GM18498 (cell line): ENCODE measurements around the gene RPS6KC1.
"Not testable (repeated sequence)": the region's sequence is repeated elsewhere in the genome, so short reads cannot be mapped to it uniquely, and the experiment has no call there.

Experiments used
- ATAC-seq: cut with Tn5 transposase; IDR thresholded peaks from one replicate; pipeline ENCODE4 v1.9.1; 2021; ENCODE audit warnings: mild to moderate bottlenecking, moderate library complexity; ENCODE audit not compliant: unreplicated experiment

The RPS6KC1 gene

DNA sequence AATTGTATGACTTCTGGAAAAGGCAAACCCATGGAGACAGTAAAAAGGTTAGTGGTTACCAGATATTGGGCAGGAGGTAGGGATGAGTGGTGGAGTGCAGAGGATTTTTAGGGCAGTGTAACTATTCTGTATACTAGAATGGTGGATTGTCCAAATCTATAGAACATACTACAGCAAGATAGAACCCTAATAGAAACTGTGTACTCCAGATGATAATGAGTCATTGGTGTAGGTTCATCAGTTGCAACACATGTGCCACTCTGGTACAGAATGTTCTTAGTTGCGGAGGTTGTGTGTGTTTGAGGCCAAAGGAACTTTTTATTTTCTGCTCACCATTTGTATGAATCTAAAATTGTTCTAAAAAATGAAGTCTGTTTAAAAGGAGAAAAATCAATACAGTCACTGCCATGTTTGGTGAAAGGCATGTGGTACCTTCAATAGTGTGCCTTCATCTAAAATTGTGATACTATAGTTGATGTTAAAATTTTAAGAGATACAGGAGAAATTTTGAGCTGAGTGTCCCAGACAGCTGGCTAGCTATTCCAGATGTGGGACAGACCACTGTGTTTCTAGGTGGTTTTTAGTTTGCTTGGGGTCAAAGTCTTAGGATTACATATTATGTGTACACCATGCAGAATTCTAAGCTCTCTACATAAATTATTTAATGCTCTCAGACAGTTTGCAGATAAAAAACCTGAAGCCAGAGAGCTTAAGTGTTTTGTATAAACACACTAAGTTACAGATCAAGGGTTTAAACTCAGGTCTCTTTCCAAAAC, 150.5 kb downstream of the RPS6KC1 start:
- ATAC-seq = no peak

DNA sequence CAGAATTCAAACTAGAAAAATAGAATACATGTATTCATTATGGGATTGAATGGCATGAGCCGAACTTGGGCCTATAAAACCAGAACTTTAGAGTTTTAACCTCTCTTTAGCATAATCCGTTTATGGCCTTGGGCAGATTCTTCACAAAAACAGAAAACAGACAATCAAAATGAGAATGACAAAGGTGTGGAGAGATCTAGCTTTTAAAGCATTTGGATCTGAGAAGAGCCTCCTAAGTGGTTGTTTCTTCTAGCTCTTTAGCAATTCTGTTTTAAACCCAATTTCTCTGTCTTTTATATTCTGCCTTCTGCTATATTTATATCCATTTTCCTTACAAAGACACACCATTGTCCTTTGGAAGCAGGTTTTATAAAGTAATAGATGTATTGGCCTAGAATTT, 160.2 kb downstream of the RPS6KC1 start:
- no peak for ATAC-seq

DNA sequence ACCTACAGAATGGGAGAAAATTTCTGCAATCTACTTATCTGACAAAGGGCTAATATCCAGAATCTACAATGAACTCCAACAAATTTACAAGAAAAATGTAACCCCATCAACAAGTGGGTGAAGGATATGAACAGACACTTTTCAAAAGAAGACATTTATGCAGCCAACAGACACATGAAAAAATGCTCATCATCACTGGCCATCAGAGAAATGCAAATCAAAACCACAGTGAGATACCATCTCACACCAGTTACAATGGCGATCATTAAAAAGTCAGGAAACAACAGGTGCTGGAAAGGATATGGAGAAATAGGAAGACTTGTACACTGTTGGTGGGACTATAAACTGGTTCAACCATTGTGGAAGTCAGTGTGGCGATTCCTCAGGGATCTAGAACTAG, 168.0 kb downstream of the RPS6KC1 start:
- not testable (repeated sequence) for ATAC-seq

DNA sequence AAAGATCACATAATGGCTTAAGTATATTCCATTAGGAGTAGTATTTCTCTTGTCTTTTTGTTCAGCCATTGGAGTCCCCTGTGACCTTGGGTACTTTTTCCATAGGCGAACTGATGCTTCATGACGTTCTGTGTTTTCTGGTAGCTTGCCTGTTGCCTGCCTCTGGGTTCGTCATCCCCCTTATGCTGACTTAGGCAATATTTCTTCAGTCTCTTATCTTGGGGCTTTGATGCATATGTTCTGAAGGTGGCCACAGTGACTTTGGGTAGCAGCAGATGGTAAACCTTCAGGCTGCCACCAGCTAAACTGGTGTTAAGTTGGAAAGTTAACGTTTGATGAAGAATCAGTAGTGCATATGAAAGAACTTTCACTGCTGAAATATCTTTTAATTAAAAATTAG, 170.2 kb downstream of the RPS6KC1 start:
- no peak for ATAC-seq

DNA sequence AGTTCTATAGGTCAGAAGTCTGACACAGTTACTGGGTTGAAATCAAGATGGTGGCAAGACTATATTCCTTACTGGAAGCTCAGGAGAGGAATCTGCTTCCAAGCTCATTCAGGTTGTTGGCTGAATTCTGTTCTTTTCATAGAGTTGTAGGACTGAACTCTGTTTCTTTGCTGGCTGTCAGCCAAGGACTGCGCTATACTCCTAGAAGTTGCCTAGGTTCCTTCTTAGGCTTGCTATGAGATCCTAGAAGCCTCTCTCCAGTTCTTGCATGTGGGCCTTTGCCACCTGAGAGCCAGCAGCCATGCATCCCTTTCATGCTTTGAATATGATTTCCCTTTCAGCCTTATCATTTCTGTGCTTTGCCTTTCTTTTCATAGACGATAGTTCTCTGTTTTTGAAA, 176.4 kb downstream of the RPS6KC1 start:
- no peak for ATAC-seq

DNA sequence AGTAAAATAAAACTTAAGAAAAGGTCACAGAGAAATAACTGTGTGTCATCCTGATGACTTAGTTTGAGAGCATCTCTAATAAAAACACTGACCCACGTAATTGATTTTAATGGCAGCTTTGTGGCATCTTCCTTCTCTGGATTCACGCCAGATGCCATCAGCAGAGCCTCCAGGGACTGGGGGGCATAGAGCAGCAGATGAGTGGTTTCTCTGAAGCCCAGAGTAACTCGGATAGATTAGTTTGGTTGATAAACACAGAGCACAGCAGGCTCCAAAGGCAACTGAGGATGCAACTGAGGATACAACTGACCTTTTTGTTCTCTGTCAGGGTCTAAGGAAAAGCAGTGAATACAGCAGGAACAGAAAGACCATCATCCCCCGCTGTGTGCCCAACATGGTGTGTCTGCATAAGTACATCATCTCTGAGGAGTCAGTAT, 180.8 kb downstream of the RPS6KC1 start:
- no peak for ATAC-seq

DNA sequence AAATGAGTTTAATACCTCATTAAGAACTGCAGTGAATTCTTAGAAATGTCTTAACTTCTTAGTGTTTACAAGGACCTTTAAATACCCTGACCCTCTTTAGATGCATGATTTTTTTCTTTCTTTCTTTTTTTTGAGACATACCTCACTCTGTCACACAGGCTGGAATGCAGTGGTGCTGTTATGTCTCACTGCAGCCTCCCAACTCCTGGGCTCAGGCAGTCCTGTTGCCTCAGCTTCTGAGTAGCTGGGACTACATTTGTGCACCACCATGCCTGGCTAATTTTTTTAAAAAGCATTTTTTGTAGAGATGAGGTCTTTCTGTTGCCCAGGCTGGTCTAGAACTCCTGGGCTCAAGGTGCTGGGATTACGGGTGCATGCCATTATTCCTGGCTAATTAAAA, 191.8 kb downstream of the RPS6KC1 start:
- no peak for ATAC-seq

DNA sequence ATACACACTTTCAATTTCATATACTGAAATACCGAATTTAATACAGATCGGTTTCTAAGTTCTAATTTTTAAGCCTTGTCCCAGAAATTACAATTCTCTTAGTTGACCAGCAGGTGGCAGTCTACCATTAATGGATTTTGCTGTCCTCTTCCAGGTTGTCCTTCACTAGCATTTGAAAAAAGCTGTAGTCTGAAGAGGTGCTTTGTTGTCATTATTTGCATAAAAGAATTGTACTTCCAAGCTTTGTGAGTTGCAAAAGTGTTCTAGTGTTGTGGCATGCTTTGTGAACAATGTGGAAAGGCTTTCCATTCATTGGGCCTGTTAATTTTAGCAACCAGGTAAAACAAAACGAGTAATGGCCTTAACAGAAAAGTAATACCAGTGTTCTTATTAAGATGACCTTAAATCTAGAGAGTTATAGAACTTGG, 193.6 kb downstream of the RPS6KC1 start:
- ATAC-seq = no peak

DNA sequence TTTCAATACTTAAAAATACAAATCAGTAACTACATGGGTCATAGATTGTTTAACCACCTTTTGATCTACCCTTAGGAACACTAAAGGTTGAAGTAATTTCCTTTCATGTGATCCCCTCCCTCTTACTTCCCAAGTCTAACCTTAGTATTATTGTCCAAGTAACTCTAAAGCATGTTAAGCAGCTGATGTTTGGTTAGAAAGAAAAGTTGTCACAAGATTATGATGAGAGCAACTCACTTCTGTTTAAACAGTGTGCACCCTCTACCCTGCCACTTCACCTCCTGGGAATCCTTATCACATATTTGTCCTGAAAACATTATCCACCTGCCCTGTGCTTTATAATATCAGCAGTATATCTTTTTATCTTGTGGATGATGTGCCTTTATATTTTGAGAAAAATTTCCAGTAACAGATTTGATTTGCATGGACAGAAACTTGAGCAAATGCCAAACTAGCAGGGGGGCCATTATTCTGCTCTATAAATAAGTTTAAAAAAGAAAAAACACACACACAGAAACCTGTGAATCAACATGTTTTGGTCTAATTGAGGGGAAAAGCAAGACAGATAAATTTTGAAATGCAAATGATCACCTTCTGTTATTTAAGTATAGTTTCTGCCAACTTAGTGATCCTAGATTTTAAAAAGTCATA, 194.3 kb downstream of the RPS6KC1 start:
- ATAC-seq = no peak

DNA sequence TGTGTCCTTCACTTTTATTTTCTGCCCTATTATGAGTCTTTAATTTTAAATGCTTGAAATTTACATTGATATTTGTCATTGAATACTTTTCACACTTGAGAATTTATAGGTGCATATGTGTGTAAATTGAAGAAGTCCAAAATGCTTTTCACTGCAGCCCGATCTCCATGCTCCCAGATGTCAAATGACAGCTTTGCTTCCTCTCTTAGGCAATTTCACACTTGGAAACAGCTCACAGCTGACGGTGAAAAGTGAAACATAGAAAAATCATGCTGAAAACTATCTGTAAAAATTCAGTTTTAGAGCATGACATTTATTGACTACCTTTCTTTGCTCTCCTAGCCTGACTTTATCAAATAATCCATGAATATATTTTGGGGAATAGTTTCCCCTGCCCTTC, 196.0 kb downstream of the RPS6KC1 start:
- no peak for ATAC-seq

DNA sequence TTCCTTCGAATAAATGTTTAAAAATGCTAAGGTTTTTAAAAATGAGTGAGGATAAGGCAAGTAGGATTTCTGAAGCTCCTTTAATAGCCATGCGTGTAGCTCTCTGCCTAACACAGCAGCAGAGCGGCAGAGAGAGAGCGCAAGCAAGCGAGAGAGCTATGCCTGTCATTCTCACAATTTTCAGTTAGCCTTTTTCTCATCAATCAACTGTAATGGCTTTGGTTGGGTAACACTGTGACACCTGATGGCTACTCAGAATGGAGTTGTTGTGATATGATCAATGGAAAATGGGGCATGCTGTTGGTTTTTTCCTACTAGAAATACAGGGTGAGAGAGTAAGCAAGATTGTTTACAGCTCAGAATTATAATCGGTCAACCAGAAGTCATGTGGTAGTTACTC, 198.4 kb downstream of the RPS6KC1 start:
- ATAC-seq = no peak

DNA sequence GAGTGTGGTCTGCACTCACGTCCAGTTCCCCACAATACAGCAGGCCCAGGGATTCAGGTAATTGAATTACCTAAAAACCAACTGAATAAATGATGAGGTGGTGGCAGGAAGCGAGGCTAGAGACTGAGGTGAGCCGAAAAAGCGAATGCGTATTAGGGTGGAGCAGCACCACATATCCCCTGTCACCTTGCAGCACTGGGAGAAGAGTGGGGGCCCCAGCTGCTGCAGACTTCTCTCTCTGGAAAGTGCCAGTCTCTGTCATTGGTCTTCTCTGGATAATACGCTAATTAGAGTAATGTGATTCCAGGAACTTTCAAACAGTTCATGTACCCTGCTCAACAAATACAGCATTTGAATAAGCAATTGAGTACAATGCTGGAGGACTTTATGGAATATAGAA, 199.0 kb downstream of the RPS6KC1 start:
- no peak for ATAC-seq

DNA sequence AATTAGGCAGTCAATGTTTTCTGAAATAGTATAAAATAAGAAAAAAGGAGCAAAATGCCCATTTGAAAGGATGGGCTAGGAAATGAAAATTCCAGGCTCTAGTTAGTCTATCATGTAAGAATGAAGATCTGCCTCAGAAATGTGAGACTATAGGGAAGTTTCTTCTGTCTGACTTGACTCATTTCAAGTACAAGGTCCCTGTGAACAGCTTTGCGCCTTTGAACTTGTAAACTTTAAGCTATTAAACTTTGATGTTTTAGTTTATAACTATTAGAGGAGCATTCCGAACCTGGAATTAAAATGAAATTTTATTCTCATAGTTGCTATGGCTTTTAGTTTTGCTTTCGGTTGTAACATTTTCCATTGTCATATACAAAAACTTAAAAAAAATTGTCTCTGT, 199.4 kb downstream of the RPS6KC1 start:
- no peak for ATAC-seq

DNA sequence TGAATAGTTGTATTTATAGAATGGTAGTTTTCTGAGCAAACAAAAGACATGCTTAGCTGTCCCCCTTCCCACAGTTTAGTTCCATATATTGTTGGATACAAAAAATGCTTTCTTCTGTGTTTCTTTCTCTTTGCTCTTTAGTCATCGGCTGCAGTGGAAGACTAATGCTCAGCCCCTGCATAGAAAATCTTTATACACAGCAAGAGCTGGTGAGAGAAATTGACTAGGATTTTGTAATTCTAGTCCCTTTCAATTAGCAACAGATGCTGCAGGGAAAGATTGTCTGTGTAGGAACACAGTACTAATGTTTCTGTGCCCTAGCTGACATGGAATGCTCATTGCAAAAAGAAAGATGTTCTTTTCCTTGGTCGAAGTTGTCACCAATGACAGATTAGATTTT, 200.9 kb downstream of the RPS6KC1 start:
- ATAC-seq = no peak

DNA sequence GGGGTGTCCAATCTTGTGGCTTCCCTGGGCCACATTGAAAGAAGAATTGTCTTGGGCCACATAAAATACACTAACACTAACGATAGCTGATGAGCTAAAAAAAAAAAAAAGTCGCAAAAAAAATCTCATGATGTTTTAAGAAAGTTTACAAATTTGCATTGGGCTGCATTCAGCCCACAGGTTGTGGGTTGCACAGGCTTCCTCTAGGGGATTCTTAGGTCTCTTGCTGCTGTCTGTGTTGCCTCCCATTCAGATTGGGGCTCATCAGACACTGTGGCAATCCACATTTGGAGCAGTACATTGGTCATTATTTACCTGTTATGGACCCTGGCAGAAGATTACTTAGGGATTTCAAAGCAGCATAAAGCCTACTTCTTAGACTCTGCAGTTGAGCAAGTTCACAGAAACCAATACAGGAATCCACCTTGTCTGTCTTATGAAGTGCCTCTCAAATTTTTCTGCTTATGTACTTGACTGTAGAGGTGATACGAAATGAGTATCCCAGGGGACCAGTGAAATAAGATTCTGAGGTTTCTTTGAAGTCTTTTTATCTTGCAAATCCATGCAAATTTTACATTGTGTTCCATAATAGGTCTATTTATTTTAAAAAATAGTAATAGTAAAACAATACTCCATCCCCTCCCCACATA, 205.5 kb downstream of the RPS6KC1 start:
- ATAC-seq = peak; percentile 94

DNA sequence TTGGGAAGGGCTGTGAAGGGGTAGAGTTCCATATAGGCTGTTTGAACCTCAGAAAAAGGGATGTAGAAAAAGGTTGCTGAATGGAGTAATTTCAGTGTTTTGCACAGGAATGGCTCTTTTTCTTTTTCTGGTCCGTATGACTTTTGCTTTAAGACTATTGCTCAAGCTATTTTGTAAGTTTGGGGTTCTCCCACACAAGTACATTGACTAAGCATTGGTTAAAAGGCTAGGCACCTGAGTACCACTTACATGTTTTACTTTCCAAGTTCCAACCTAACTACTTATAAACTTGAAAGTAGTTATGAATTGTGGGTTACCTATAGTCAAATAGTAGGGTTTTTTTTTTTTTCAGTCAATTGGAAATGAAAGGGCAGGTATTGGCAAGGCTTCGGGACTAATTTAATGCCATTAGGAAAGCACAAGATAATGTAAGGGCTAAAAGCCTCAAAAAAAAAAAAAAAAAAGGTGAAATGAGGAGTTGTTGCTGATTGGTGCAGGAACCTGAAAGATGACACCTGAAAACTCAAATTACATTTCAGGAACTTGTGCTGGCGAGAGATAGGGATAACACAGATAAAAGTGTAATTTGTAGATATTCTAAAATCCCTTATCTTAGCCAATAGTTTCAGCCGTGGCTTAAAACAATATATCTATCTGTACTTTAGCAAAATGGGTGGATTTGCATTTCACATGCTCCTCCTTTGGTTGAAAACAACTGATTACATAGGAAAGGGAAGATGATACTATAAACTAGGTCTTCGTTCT, 209.5 kb downstream of the RPS6KC1 start:
- no peak for ATAC-seq

DNA sequence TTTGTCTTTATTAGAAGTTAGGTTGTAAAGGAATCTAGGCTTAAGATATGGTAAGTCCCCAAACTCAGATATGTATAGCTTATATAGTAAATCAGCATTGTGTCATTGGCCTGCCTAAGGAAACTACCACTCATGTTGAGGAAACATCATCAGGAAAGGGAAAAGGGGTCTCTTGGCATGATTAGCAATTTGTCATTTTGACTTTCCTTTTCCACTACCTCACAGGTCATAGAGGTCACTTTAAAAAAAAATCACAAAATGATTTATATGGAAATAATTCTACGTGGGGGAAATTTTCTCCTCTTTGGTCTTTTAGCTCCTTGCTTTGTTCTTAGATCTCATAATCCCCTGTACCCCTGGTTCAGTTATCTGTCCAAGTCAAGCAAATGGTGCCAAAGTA, 213.5 kb downstream of the RPS6KC1 start:
- ATAC-seq = no peak

DNA sequence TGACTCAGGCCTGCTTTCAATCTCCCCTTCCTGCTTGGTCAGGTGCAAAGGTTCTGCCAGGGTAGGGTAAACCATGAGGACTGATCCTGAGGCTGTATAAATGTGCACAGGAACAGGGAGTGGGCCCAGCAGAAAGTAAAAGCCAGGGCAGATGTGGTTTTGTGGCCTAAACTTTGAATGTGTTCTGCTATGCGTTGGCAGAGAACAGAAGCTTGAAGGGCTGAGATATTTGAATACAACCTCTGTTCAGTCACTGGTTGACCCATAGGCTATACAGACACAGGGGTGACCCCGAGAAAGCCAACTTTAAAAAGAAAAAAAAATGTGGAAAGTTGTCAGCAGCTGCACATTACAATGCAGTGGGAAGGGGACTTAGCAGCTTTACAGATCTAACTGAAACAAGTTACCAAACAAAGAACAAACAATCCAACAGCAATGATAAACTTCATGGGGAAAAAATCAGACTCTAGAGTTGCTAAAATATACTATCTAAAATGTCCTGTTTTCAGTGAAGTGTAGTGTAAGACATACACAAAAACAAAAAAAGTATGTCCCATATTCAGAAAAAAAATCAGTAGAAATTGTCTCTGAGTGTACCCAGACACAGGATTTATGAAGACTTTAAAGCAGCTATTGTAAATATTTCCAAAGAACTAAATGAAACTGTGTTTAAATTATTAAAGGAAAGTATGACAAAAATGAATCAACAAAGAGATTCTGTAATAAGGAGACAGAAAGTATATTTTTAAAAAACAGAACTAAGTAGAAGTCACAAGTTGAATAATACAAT, 216.1 kb downstream of the RPS6KC1 start:
- no peak for ATAC-seq

DNA sequence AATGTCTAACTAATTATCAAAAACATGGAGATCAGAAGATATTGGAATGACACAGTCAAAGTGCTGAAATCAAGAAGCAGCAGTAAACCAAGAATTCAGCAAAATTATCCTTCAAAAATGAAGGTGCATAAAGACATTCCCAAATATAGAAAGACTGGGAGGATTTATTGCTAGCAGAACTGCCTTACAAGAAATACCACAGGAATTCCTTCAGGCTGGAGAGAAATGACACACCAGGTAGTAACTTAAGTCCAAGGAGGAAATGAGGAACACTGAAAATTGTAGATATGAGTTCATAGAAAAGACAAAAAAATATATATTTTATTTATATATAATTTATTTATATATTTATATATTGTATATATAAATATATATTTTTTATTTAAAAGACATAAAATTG, 217.2 kb downstream of the RPS6KC1 start:
- no peak for ATAC-seq

DNA sequence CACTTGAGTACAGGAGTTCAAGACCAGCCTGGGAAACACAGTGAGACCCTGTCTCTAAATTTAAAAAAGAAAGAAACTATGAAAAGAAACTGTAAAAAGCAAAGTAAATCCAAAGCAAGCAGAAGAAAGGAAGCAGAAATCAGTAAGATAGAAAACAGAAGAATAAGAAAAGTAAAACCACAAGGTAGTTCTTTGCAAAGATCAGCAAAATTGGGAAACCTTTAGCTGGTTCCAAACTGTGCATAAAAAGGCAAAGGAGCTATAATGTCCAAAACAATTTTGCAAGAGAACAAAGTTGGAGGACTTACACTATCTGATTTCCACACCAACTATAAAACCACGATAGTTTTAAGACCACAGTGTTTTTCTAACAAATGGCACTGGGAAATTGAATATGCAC, 218.8 kb downstream of the RPS6KC1 start:
- ATAC-seq = no peak

DNA sequence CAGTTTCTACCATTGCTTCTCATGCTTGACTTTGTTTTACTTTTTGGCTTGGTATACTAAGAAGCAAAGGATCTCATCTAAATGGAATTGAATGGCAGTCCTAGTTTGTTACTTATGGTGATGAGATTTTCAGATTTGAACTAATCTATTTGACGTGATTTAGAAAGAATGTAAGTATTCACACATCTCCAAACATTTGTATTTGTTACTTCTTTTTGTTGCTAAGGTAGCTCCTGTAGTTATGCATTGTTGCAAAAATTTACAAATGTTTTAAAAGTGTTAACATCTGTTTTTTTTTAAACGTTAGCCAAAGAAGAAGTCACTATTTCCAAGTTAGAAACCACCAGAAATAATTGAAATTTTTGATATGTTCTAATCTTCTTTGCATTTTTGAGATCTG, 222.5 kb downstream of the RPS6KC1 start:
- ATAC-seq = no peak
